ENCODE results near the gene ZYG11A.

- TF ChIP-seq MAX (IDR thresholded peaks at IDR 0.05) (no peak), TCF12 (IDR thresholded peaks at IDR 0.05; ENCODE audit: low read depth) (no peak), REST (IDR thresholded peaks at IDR 0.05; ENCODE audit: low read depth) (no peak), YY1 (IDR thresholded peaks at IDR 0.05; ENCODE audit: low read depth) (no peak), RAD21 (IDR thresholded peaks at IDR 0.05; ENCODE audit: low read depth) (no peak), NFIC (IDR thresholded peaks at IDR 0.05) (no peak), CEBPB (IDR thresholded peaks at IDR 0.05) (no peak), CREB1 (IDR thresholded peaks at IDR 0.05; ENCODE audit: low read depth) (no peak)
These were observed 6.5 kb upstream of the ZYG11A start for GRCh38 chr1:52836035-52836434.
